Measurements from ENCODE around the gene CLEC20A. TPM values are rescaled to one million over a fixed set of nuclear protein-coding genes. Genes with fewer than 3 reads are reported as not detected.

Gene CLEC20A
- total RNA-seq, 2 donors from 2014 or later, result 3.0 TPM; not detected in 1

DNA sequence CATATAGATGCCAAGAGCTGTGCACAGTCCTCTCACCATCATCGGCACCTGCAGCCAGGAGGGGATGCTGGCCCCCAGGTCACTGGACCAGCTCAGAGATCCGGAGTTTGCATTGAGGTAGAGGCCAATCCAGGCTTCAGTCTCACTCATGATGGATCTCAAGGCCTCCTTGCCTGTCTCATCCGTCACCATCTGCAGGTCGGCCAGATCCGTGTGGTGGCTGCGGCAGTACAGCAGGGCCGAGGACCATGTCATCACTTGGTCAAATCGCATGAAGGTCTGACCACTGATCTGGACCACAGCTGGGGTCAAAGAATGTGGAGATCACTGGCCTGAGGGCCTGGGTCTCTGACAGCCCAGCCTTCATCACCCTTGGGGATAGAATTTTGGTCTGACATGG, 6.6 kb downstream of the CLEC20A start:
- peaks cover 2 to 17% of the 10 kb centered on the region in 2 donors for H3K4me1 ChIP-seq (ENCODE audit: control insufficient read depth in 1 of 2, low read depth in 2 of 2)
- TF ChIP-seq, protein P1, sequence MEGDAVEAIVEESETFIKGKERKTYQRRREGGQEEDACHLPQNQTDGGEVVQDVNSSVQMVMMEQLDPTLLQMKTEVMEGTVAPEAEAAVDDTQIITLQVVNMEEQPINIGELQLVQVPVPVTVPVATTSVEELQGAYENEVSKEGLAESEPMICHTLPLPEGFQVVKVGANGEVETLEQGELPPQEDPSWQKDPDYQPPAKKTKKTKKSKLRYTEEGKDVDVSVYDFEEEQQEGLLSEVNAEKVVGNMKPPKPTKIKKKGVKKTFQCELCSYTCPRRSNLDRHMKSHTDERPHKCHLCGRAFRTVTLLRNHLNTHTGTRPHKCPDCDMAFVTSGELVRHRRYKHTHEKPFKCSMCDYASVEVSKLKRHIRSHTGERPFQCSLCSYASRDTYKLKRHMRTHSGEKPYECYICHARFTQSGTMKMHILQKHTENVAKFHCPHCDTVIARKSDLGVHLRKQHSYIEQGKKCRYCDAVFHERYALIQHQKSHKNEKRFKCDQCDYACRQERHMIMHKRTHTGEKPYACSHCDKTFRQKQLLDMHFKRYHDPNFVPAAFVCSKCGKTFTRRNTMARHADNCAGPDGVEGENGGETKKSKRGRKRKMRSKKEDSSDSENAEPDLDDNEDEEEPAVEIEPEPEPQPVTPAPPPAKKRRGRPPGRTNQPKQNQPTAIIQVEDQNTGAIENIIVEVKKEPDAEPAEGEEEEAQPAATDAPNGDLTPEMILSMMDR (IDR thresholded peaks at IDR 0.05), result no peak
- no peak overlapping the region for H3K27ac ChIP-seq
- no peak for DNase-seq (ENCODE audit: low spot score)
- ATAC-seq (ENCODE audit: insufficient number of reproducible peaks, low FRiP score, low read depth), result no peak
- no peaks in the 10 kb centered on the region for H3K36me3 ChIP-seq
- H3K9me3 ChIP-seq, result no peaks in the 10 kb centered on the region
- H3K27me3 ChIP-seq (replicated peaks; ENCODE audit: insufficient read depth), result no peaks in the 10 kb centered on the region
- no peak overlapping the region for H3K4me3 ChIP-seq

DNA sequence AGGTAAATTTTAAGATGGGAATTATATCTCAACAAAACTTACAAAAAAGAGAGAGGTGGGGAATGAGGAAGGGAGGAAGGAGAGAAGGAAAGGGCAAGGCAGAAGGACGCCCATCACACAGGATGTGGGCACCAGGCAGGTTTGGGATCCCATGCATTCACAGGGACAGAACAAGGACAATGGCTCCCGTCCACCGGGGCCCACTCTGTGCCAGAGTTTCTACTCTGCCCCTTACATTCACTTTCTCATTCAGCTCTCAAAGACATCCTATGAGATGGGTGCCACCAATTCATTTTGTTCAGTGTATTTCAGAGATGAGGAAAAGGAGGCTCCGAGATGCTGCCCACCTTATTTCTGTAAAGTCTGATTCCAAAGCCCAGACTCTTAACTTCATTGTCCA, 7.4 kb downstream of the CLEC20A start:
- no peaks in the 10 kb centered on the region for H3K9me3 ChIP-seq
- peaks cover 2 to 17% of the 10 kb centered on the region in 2 donors for H3K4me1 ChIP-seq (ENCODE audit: control insufficient read depth in 1 of 2, low read depth in 2 of 2)
- no peaks in the 10 kb centered on the region for H3K27me3 ChIP-seq (replicated peaks; ENCODE audit: insufficient read depth)
- DNase-seq (ENCODE audit: low spot score), result no peak
- no peak for ATAC-seq (ENCODE audit: insufficient number of reproducible peaks, low FRiP score, low read depth)
- H3K4me3 ChIP-seq, result no peak overlapping the region
- TF ChIP-seq, protein P1 (IDR thresholded peaks at IDR 0.05), result no peak
- no peaks in the 10 kb centered on the region for H3K36me3 ChIP-seq
- no peak overlapping the region for H3K27ac ChIP-seq

DNA sequence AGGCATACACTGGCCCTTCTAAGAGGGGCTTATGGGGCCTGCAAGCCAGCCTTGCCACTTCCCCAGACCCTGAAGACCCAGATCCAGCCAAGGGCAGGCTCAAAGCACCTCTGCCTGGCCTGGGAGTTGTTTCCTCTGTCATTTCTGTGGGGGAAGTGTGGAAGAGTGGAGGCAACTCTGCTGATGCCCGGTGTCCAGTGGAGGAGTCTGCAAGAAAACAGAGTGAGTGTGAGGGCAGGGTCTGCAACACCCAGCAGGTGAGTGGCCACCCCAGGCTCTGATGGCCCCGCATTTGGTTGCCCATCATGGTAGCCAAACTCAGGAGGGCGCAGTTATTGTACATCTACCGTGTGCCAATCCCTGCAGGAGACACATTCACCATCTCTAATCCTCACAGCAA, 8.4 kb downstream of the CLEC20A start:
- Histone ChIP-seq H3K4me3 (no peak overlapping the region), H3K9me3 (no peaks in the 10 kb centered on the region), H3K27ac (no peak overlapping the region), H3K36me3 (no peaks in the 10 kb centered on the region), H3K4me1 (ENCODE audit: control insufficient read depth in 1 of 2, low read depth in 2 of 2) (peaks cover 2 to 17% of the 10 kb centered on the region in 2 donors), H3K27me3 (replicated peaks; ENCODE audit: insufficient read depth) (no peaks in the 10 kb centered on the region)
- DNase-seq (ENCODE audit: low spot score) (no peak), ATAC-seq (ENCODE audit: insufficient number of reproducible peaks, low FRiP score, low read depth) (no peak)
- TF ChIP-seq, protein P1 (IDR thresholded peaks at IDR 0.05), result no peak

DNA sequence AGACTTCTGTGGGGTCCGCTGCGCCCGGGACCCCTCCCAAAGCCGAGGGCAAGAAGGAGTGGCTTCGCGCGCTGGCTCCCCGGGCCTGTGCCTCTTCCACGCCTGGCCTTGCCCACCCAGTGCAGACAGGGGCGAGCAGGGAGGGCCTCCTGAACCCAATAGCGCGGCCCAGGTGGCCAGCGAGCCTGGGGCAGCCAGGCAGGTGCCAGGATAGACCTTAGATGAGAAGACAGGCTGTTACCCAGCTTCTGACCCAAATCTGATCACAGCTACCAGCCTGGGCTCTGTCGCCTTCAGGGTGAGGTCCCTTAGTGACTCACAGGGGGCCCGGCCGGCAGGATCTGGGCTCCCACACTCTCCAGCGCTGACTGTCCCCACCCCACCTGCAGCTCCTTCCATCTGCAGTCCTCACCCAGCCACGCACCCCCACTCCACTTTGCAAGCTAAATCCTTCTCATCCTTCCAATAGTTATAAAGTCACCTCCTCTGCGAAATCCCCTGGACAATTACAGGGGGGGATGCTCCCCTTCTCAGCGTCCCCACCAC, 9.6 kb downstream of the CLEC20A start:
- TF ChIP-seq, protein P1 (IDR thresholded peaks at IDR 0.05), result no peak
- Histone ChIP-seq H3K27ac (no peak overlapping the region), H3K4me3 (peak overlapping the region; percentile 72), H3K27me3 (replicated peaks; ENCODE audit: insufficient read depth) (no peaks in the 10 kb centered on the region), H3K36me3 (no peaks in the 10 kb centered on the region), H3K9me3 (no peaks in the 10 kb centered on the region), H3K4me1 (ENCODE audit: control insufficient read depth in 1 of 2, low read depth in 2 of 2) (peaks cover 2 to 17% of the 10 kb centered on the region in 2 donors)
- DNase-seq (ENCODE audit: low spot score), result no peak
- no peak for ATAC-seq (ENCODE audit: insufficient number of reproducible peaks, low FRiP score, low read depth)

DNA sequence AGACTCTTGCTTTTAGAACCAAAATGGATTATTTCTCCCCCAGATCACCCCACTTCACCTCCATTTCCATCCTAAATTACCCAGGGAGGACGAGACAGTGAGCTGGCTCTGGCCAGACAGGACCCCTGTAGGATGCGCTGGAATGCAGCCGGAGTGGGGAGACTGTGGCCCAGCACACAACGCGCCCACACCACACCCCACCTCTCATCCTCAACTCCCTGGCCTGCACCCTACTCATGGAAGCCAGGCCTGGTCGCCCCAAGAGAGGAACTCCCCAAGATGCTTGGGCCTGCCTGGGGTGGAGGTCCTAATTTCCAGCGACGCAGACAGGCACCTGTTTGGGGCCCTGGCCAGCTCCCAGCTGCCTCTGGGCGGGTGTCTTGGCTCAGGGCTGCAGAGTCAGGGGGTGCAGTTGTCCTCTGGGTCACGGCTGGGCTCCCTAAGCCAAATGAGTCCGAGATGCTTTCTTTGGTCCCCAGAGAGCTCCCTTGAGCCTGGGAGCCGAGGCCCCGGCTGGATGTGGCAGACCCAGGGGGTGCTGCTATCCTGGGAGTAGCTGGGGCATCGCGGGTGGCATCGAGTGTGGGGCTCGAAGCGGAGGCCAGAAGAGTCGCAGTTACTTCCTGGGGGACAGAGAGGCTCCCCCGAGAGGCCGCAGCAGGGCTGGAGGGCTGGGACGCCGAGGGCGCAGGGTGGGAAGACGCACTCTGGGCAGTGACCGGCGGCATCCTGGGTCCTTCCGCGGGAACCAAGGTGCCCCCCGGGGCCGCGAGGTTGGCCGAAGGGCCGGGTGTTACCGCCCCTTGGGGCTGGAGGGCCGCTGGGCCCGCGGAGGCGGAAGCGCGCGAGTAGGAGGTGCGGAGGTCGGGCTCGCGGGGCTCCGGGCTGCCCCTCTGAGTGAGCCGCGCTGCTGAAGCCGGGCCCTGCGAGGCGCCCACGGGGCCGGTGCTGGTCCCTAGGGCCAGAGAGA, 10.4 kb downstream of the CLEC20A start:
- ATAC-seq (ENCODE audit: insufficient number of reproducible peaks, low FRiP score, low read depth) (no peak), DNase-seq (ENCODE audit: low spot score) (no peak)
- H3K4me1 ChIP-seq (ENCODE audit: control insufficient read depth in 1 of 2, low read depth in 2 of 2), result peaks cover 2 to 17% of the 10 kb centered on the region in 2 donors
- H3K4me3 ChIP-seq, result peak overlapping the region; percentile 72
- H3K27me3 ChIP-seq (replicated peaks; ENCODE audit: insufficient read depth), result no peaks in the 10 kb centered on the region
- no peak overlapping the region for H3K27ac ChIP-seq
- H3K36me3 ChIP-seq, result no peaks in the 10 kb centered on the region
- TF ChIP-seq, protein P1 (IDR thresholded peaks at IDR 0.05), result no peak
- no peaks in the 10 kb centered on the region for H3K9me3 ChIP-seq

All from thoracic aorta (tissue), 2 donors.